Measurements from ENCODE around the gene OPCML. TPM values are rescaled to one million over a fixed set of nuclear protein-coding genes. Genes with fewer than 3 reads are reported as not detected.
A peak's percentile ranks its signal among the peaks of the same experiment; 100 is the strongest.

The OPCML gene
- total RNA-seq, 1 donor from 2014 or later = 26.9 TPM

- no peak for DNase-seq (ENCODE audit: low spot score in 2 of 2)
- no peak for FAIRE-seq
These were observed 283.2 kb downstream of the OPCML start for GRCh38 chr11:133249065-133249464.

GRCh38 chr11:133243832-133244231 is 288.5 kb downstream of the OPCML start:
- no peak for DNase-seq (ENCODE audit: low spot score in 2 of 2)

GRCh38 chr11:133240908-133241655 is 291.2 kb downstream of the OPCML start:
- DNase-seq (ENCODE audit: low spot score in 2 of 2) = no peak
- FAIRE-seq = no peak

More at GRCh38 chr11:133243832-133244231, 288.5 kb downstream of the OPCML start:
- FAIRE-seq = no peak

GRCh38 chr11:133239575-133239974 is 292.7 kb downstream of the OPCML start:
- DNase-seq (ENCODE audit: low spot score in 2 of 2) (no peak), FAIRE-seq (no peak)

GRCh38 chr11:133238495-133238894 is 293.8 kb downstream of the OPCML start:
- DNase-seq (ENCODE audit: low spot score in 2 of 2) = no peak
- FAIRE-seq = no peak

- DNase-seq (ENCODE audit: low spot score in 2 of 2) = no peak
These were observed 294.3 kb downstream of the OPCML start for GRCh38 chr11:133238027-133238426.

GRCh38 chr11:133235381-133235780 is 296.9 kb downstream of the OPCML start:
- FAIRE-seq (no peak), DNase-seq (ENCODE audit: low spot score in 2 of 2) (no peak)

More at GRCh38 chr11:133238027-133238426, 294.3 kb downstream of the OPCML start:
- FAIRE-seq = no peak

- DNase-seq (ENCODE audit: low spot score in 2 of 2) (no peak), FAIRE-seq (no peak)
These were observed 297.4 kb downstream of the OPCML start for GRCh38 chr11:133234883-133235282.

- FAIRE-seq (no peak), DNase-seq (ENCODE audit: low spot score in 2 of 2) (no peak)
These were observed 299.6 kb downstream of the OPCML start for GRCh38 chr11:133232665-133233064.

- DNase-seq (ENCODE audit: low spot score in 2 of 2) (no peak), FAIRE-seq (no peak)
These were observed 301.9 kb downstream of the OPCML start for GRCh38 chr11:133230431-133230830.

GRCh38 chr11:133228471-133229329 is 303.6 kb downstream of the OPCML start:
- DNase-seq (ENCODE audit: low spot score in 2 of 2) (peak in 1 of 2 donors; percentile 32), FAIRE-seq (no peak)

GRCh38 chr11:133227632-133228111 is 304.6 kb downstream of the OPCML start:
- DNase-seq (ENCODE audit: low spot score in 2 of 2) = no peak
- FAIRE-seq = no peak

GRCh38 chr11:133224271-133224670 is 308.0 kb downstream of the OPCML start:
- FAIRE-seq (no peak), DNase-seq (ENCODE audit: low spot score in 2 of 2) (no peak)

GRCh38 chr11:133222425-133223330 is 309.6 kb downstream of the OPCML start:
- FAIRE-seq (no peak), DNase-seq (ENCODE audit: low spot score in 2 of 2) (no peak)

- DNase-seq (ENCODE audit: low spot score in 2 of 2) (no peak), FAIRE-seq (no peak)
These were observed 312.8 kb downstream of the OPCML start for GRCh38 chr11:133219543-133219942.

- no peak for FAIRE-seq
- DNase-seq (ENCODE audit: low spot score in 2 of 2) = no peak
These were observed 315.5 kb downstream of the OPCML start for GRCh38 chr11:133216813-133217212.

- FAIRE-seq = no peak
- DNase-seq (ENCODE audit: low spot score in 2 of 2) = no peak
These were observed 316.6 kb downstream of the OPCML start for GRCh38 chr11:133215596-133216230.

GRCh38 chr11:133214646-133215045 is 317.7 kb downstream of the OPCML start:
- FAIRE-seq (no peak), DNase-seq (ENCODE audit: low spot score in 2 of 2) (no peak)

- FAIRE-seq = no peak
These were observed 320.1 kb downstream of the OPCML start for GRCh38 chr11:133212201-133212600.

GRCh38 chr11:133207995-133208394 is 324.3 kb downstream of the OPCML start:
- DNase-seq (ENCODE audit: low spot score in 2 of 2) (no peak), FAIRE-seq (no peak)

More at GRCh38 chr11:133212201-133212600, 320.1 kb downstream of the OPCML start:
- no peak for DNase-seq (ENCODE audit: low spot score in 2 of 2)

Data from frontal cortex (tissue), 4 donors.